Trophoblast cell (in vitro differentiated cells and primary cell): ENCODE measurements around the gene SMURF1.

ENCODE experiments used
- DNase-seq, 2 donors: peaks; one replicate each; pipeline ENCODE4 v3.0.0-alpha.2; 2016
- H2AFZ ChIP-seq: 2 replicates; pipeline ENCODE4 v1.6.1; 2013; ENCODE audit warnings: low read length, moderate library complexity, mild to moderate bottlenecking; ENCODE audit not compliant: insufficient read depth, poor library complexity
- H2AK5ac ChIP-seq: 2 replicates; pipeline ENCODE4 v1.6.1; 2013; ENCODE audit warnings: mild to moderate bottlenecking, low read length
- H2BK120ac ChIP-seq: 2 replicates; pipeline ENCODE4 v1.6.1; 2013; ENCODE audit warnings: low read length, mild to moderate bottlenecking, moderate library complexity; ENCODE audit not compliant: insufficient read depth, poor library complexity
- H2BK12ac ChIP-seq: 2 replicates; pipeline ENCODE4 v1.6.1; 2013; ENCODE audit warnings: mild to moderate bottlenecking, low read length, moderate library complexity
- H2BK5ac ChIP-seq: 2 replicates; pipeline ENCODE4 v1.6.1; 2013; ENCODE audit warnings: low read length, low read depth, moderate library complexity, mild to moderate bottlenecking; ENCODE audit not compliant: poor library complexity
- H3K14ac ChIP-seq: 2 replicates; pipeline ENCODE4 v1.6.1; 2013; ENCODE audit warnings: mild to moderate bottlenecking, low read length
- H3K18ac ChIP-seq: 2 replicates; pipeline ENCODE4 v1.6.1; 2013; ENCODE audit warnings: mild to moderate bottlenecking, low read length
- H3K23ac ChIP-seq: 2 replicates; pipeline ENCODE4 v1.6.1; 2013; ENCODE audit warnings: low read length
- H3K27ac ChIP-seq: 2 replicates; pipeline ENCODE4 v1.5.1; 2013; ENCODE audit warnings: low read depth, mild to moderate bottlenecking, inconsistent platforms, low read length, moderate library complexity
- H3K27me3 ChIP-seq: 2 replicates; pipeline ENCODE4 v1.6.1; 2013; ENCODE audit warnings: inconsistent platforms, mild to moderate bottlenecking, low read length, moderate library complexity; ENCODE audit not compliant: insufficient read depth
- H3K36me3 ChIP-seq, 2 experiments: 1 replicate in 1 of 2; 2 replicates in 1 of 2; pipeline ENCODE4 v1.6.1; 2013; ENCODE audit warnings: low read length in 2 of 2, mild to moderate bottlenecking in 2 of 2, moderate library complexity in 1 of 2; ENCODE audit not compliant: insufficient read depth in 2 of 2, control insufficient read depth in 1 of 2
- H3K4ac ChIP-seq: 2 replicates; pipeline ENCODE4 v1.6.1; 2013; ENCODE audit warnings: low read depth, mild to moderate bottlenecking, low read length, moderate library complexity
- H3K4me1 ChIP-seq, 2 experiments: 1 replicate in 1 of 2; 2 replicates in 1 of 2; pipeline ENCODE4 v1.6.1; 2013; ENCODE audit warnings: low read length in 2 of 2, mild to moderate bottlenecking in 2 of 2, moderate library complexity in 1 of 2; ENCODE audit not compliant: insufficient read depth in 2 of 2, control insufficient read depth in 1 of 2
- H3K4me2 ChIP-seq: 2 replicates; pipeline ENCODE4 v1.6.1; 2013; ENCODE audit warnings: inconsistent platforms, mild to moderate bottlenecking, low read length, moderate library complexity
- H3K4me3 ChIP-seq: 2 replicates; pipeline ENCODE4 v1.5.1; 2013; ENCODE audit warnings: mild to moderate bottlenecking, low read depth, low read length, inconsistent platforms
- H3K79me1 ChIP-seq: one replicate; pipeline ENCODE4 v1.6.1; 2013; ENCODE audit warnings: low read length
- H3K79me2 ChIP-seq: 2 replicates; pipeline ENCODE4 v1.6.1; 2013; ENCODE audit warnings: low read length, mild to moderate bottlenecking; ENCODE audit not compliant: control insufficient read depth, insufficient read depth, poor library complexity
- H3K9ac ChIP-seq: 2 replicates; pipeline ENCODE4 v1.6.1; 2013; ENCODE audit warnings: mild to moderate bottlenecking, low read length
- H3K9me3 ChIP-seq: 2 replicates; pipeline ENCODE4 v1.6.1; 2013; ENCODE audit warnings: low read depth, mild to moderate bottlenecking, control low read depth, inconsistent platforms, low read length; ENCODE audit not compliant: insufficient read depth
- H4K12ac ChIP-seq: 2 replicates; pipeline ENCODE4 v1.6.1; 2013; ENCODE audit warnings: low read depth, mild to moderate bottlenecking, low read length, moderate library complexity
- H4K8ac ChIP-seq: 2 replicates; pipeline ENCODE4 v1.6.1; 2013; ENCODE audit warnings: low read depth, mild to moderate bottlenecking, low read length, moderate library complexity
- H4K91ac ChIP-seq: one replicate; pipeline ENCODE4 v1.6.1; 2013; ENCODE audit warnings: low read depth, mild to moderate bottlenecking, low read length, moderate library complexity
- WGBS: extraction: QIAGEN DNeasy Blood & Tissue Kit; methylation state at CpG from one replicate; pipeline ENCODE4 v1.1.7; 2013; ENCODE audit warnings: missing lambda C conversion rate; ENCODE audit not compliant: insufficient read length, insufficient coverage; ENCODE audit errors: extremely low coverage; 5-methylcytosine and 5-hydroxymethylcytosine counted together

Gene SMURF1

GRCh38 chr7:99146979-99147378 lies 3.1 kb upstream of the SMURF1 start:
- no peaks in the 10 kb centered on the region for H3K36me3 ChIP-seq

GRCh38 chr7:99143521-99143852 lies 421 bp downstream of the SMURF1 start:
- DNase-seq, result no peak
- H3K36me3 ChIP-seq, result no peaks in the 10 kb centered on the region
- H4K12ac ChIP-seq, result peak overlapping the region; percentile 51
- H3K4me3 ChIP-seq, result peak overlapping the region; percentile 90
- no peaks in the 10 kb centered on the region for H3K27me3 ChIP-seq
- peak overlapping the region; percentile 86 for H2BK120ac ChIP-seq
- H3K4ac ChIP-seq, result peak overlapping the region; percentile 95
- H3K4me2 ChIP-seq, result peak overlapping the region; percentile 38
- H2AFZ ChIP-seq, result peak overlapping the region; percentile 46
- peak overlapping the region; percentile 95 for H4K91ac ChIP-seq
- H3K4me1 ChIP-seq, result peaks cover 7 to 11% of the 10 kb centered on the region in 2 experiments
- H2BK5ac ChIP-seq, result peak overlapping the region; percentile 99
- peaks cover 12% of the 10 kb centered on the region for H3K79me2 ChIP-seq
- peak overlapping the region; percentile 96 for H3K18ac ChIP-seq
- H3K23ac ChIP-seq, result no peak overlapping the region
- peak overlapping the region; percentile 99 for H3K14ac ChIP-seq
- H3K27ac ChIP-seq, result peak overlapping the region; percentile 98
- H3K9ac ChIP-seq, result peak overlapping the region; percentile 85
- WGBS, result no CpG with 5 or more reads among the region's 46 CpGs
- H2AK5ac ChIP-seq, result no peak overlapping the region
- H3K9me3 ChIP-seq, result no peaks in the 10 kb centered on the region
- peaks cover 18% of the 10 kb centered on the region for H3K79me1 ChIP-seq
- no peak overlapping the region for H2BK12ac ChIP-seq
- H4K8ac ChIP-seq, result peak overlapping the region; percentile 98

More at GRCh38 chr7:99146979-99147378, 3.1 kb upstream of the SMURF1 start:
- H3K4me3 ChIP-seq, result no peak overlapping the region
- H3K9ac ChIP-seq, result no peak overlapping the region
- no peak overlapping the region for H3K27ac ChIP-seq
- H3K79me1 ChIP-seq, result peaks cover 14% of the 10 kb centered on the region
- no peak overlapping the region for H2AK5ac ChIP-seq
- H3K18ac ChIP-seq, result no peak overlapping the region
- peaks cover 8% of the 10 kb centered on the region for H3K79me2 ChIP-seq
- H3K27me3 ChIP-seq, result no peaks in the 10 kb centered on the region
- no peak overlapping the region for H4K91ac ChIP-seq
- no peak overlapping the region for H3K4me2 ChIP-seq
- H4K12ac ChIP-seq, result no peak overlapping the region
- H2AFZ ChIP-seq, result no peak overlapping the region
- no peak for DNase-seq
- no CpG with 5 or more reads among the region's 4 CpGs for WGBS
- H3K23ac ChIP-seq, result no peak overlapping the region
- peaks cover 4 to 7% of the 10 kb centered on the region in 2 experiments for H3K4me1 ChIP-seq
- H2BK120ac ChIP-seq, result no peak overlapping the region
- no peak overlapping the region for H2BK5ac ChIP-seq
- no peaks in the 10 kb centered on the region for H3K9me3 ChIP-seq
- H2BK12ac ChIP-seq, result no peak overlapping the region
- H3K14ac ChIP-seq, result no peak overlapping the region
- no peak overlapping the region for H4K8ac ChIP-seq
- H3K4ac ChIP-seq, result no peak overlapping the region

- Histone ChIP-seq H3K4ac (no peak overlapping the region), H2AFZ (no peak overlapping the region), H4K12ac (no peak overlapping the region), H2BK120ac (peak overlapping the region; percentile 73), H2BK12ac (no peak overlapping the region), H3K4me3 (peak overlapping the region; percentile 90), H3K23ac (no peak overlapping the region), H4K91ac (peak overlapping the region; percentile 87), H4K8ac (peak overlapping the region; percentile 81), H3K79me1 (peaks cover 18% of the 10 kb centered on the region), H3K9me3 (no peaks in the 10 kb centered on the region), H2AK5ac (no peak overlapping the region), H2BK5ac (peak overlapping the region; percentile 1), H3K27me3 (no peaks in the 10 kb centered on the region), H3K36me3 (no peaks in the 10 kb centered on the region), H3K9ac (no peak overlapping the region), H3K18ac (no peak overlapping the region), H3K4me1 (peaks cover 7 to 11% of the 10 kb centered on the region in 2 experiments), H3K27ac (peak overlapping the region; percentile 98), H3K4me2 (peak overlapping the region; percentile 43), H3K14ac (peak overlapping the region; percentile 23), H3K79me2 (peaks cover 12% of the 10 kb centered on the region)
- DNase-seq, result peak; percentile 96 to 97
- WGBS, result no CpG with 5 or more reads among the region's 33 CpGs
These were observed 984 bp downstream of the SMURF1 start for GRCh38 chr7:99142727-99143520.

- peak overlapping the region; percentile 65 for H2AK5ac ChIP-seq
These were observed 1.8 kb downstream of the SMURF1 start for GRCh38 chr7:99141841-99142726.

More at GRCh38 chr7:99141841-99142726, 1.8 kb downstream of the SMURF1 start:
- H3K23ac ChIP-seq, result no peak overlapping the region
- DNase-seq, result peak; percentile 43 to 72
- peak overlapping the region; percentile 90 for H3K4me3 ChIP-seq
- H2BK120ac ChIP-seq, result peak overlapping the region; percentile 77
- H3K79me1 ChIP-seq, result peaks cover 18% of the 10 kb centered on the region
- H3K9me3 ChIP-seq, result no peaks in the 10 kb centered on the region
- peak overlapping the region; percentile 71 for H3K18ac ChIP-seq
- H3K14ac ChIP-seq, result peak overlapping the region; percentile 96
- WGBS, result no CpG with 5 or more reads among the region's 27 CpGs
- peak overlapping the region; percentile 96 for H3K27ac ChIP-seq
- peak overlapping the region; percentile 66 for H2AFZ ChIP-seq
- peaks cover 7 to 13% of the 10 kb centered on the region in 2 experiments for H3K4me1 ChIP-seq
- peak overlapping the region; percentile 49 for H4K12ac ChIP-seq
- peak overlapping the region; percentile 2 for H3K9ac ChIP-seq
- peak overlapping the region; percentile 93 for H2BK5ac ChIP-seq
- H3K79me2 ChIP-seq, result peaks cover 12% of the 10 kb centered on the region
- H4K91ac ChIP-seq, result peak overlapping the region; percentile 93
- H3K27me3 ChIP-seq, result no peaks in the 10 kb centered on the region
- H3K36me3 ChIP-seq, result no peaks in the 10 kb centered on the region
- peak overlapping the region; percentile 52 for H4K8ac ChIP-seq
- H3K4me2 ChIP-seq, result peak overlapping the region; percentile 57
- peak overlapping the region; percentile 83 for H3K4ac ChIP-seq
- peak overlapping the region; percentile 72 for H2BK12ac ChIP-seq
